AG04449 (cell line): ENCODE data around the gene SKI.

ENCODE experiments used
- CTCF ChIA-PET: fragments of 350-600 bp; formaldehyde crosslinking; extraction: SDS; loops from one replicate; lab custom pipeline; 2021; ENCODE audit warnings: antibody characterized with exemption; lab: Yijun Ruan, JAX
- POLR2A ChIA-PET: fragments of 400-600, 350-600 bp; formaldehyde crosslinking; extraction: SDS; loops from one replicate; lab custom pipeline; 2020; ENCODE audit warnings: antibody characterized with exemption, inconsistent platforms; lab: Yijun Ruan, JAX
- DNase-seq: peaks from one replicate; pipeline ENCODE4 v3.0.0-alpha.2; 2010; ENCODE audit warnings: low read depth, low spot score
- H3K4me3 ChIP-seq: 2 replicates; pipeline ENCODE4 v1.5.1; 2011; ENCODE audit warnings: low read depth, mild to moderate bottlenecking, control low read depth, low read length
- CTCF ChIP-seq: IDR thresholded peaks from one replicate; pipeline ENCODE4 v1.5.1; 2011; ENCODE audit warnings: mild to moderate bottlenecking, moderate library complexity, low read length, control low read depth, inconsistent platforms; ENCODE audit not compliant: insufficient read depth; ENCODE audit errors: missing control alignments

Gene SKI

GRCh38 chr1:2274231-2274928, 46.3 kb downstream of the SKI start:
- ChIA-PET POLR2A (no interaction called here), CTCF (interaction anchor here (0.9 kb wide), 1 partner anchor 100 kb away, joined by 3 read pairs; no protein-coding TSS in a partner anchor)
- TF ChIP-seq CTCF: no peak
- H3K4me3 ChIP-seq: no peak overlapping the region
- no peak for DNase-seq

- CTCF ChIA-PET: interaction anchor here (1.0 kb wide), 1 partner anchor 16 kb away, joined by 4 read pairs; no protein-coding TSS in a partner anchor
- POLR2A ChIA-PET: no interaction called here
Observed at GRCh38 chr1:2274929-2275475, 46.9 kb downstream of the SKI start.

GRCh38 chr1:2275796-2276536, 47.8 kb downstream of the SKI start:
- no peak overlapping the region for H3K4me3 ChIP-seq
- TF ChIP-seq CTCF: no peak
- ChIA-PET CTCF (interaction anchor here (1.0 to 1.1 kb wide), 2 partner anchors 17 to 40 kb away, joined by 4 to 5 read pairs; no protein-coding TSS in a partner anchor), POLR2A (no interaction called here)
- DNase-seq: no peak

More at GRCh38 chr1:2274929-2275475, 46.9 kb downstream of the SKI start:
- DNase-seq: no peak
- no peak for TF ChIP-seq CTCF
- no peak overlapping the region for H3K4me3 ChIP-seq

GRCh38 chr1:2276803-2277580, 48.9 kb downstream of the SKI start:
- DNase-seq: no peak
- no peak for TF ChIP-seq CTCF
- H3K4me3 ChIP-seq: no peak overlapping the region
- ChIA-PET CTCF (interaction anchor here (0.8 to 1.1 kb wide), 2 partner anchors 15 to 39 kb away, joined by 4 to 5 read pairs; no protein-coding TSS in a partner anchor), POLR2A (interaction anchor here (0.7 kb wide), 1 partner anchor 82 kb away, joined by 4 read pairs; the partner anchor contains the start of gene FAAP20)

GRCh38 chr1:2277741-2278488, 49.8 kb downstream of the SKI start:
- TF ChIP-seq CTCF: no peak
- ChIA-PET POLR2A (no interaction called here), CTCF (no interaction called here)
- no peak overlapping the region for H3K4me3 ChIP-seq
- no peak for DNase-seq
